ENCODE results near the gene KRTCAP2. TPM values are rescaled to one million over a fixed set of nuclear protein-coding genes. Genes with fewer than 3 reads are reported as not detected.

KRTCAP2 gene
- polyA plus RNA-seq, 3 donors = 157 to 256 (median 247) TPM

DNA sequence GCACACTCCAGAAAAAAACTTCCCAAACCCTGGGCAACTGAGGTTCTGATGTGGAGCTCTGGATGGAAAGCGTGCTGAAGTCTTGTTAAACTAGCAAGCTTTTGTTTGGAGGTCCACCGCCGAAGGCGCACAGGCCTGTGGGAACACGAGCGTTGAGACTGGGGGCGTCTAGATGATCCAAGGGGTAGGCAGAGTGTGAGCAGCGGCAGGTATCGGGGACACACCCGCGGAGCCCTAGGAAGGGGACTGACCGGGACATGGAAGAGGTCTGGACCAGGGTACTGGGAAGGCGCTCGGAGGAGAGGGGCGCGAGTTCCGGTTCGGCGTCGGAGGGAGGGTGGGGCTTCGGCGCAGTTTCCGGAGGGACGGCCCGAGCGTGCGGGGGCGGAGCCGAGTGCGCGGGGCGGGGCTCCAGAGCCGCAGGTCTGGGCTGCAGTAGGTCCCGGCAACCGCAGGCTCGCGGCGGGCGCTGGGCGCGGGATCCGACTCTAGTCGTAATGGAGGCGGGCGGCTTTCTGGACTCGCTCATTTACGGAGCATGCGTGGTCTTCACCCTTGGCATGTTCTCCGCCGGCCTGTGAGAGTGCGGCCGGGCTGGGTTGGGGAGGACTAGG, 37.6 kb downstream of the KRTCAP2 start, which contains the start of gene SLC50A1:
Gene SLC50A1, plus strand, starts transcription at position 438 of the 614 bp plus-strand sequence. Its CDS starts 60 bp downstream, at position 498.
- Histone ChIP-seq H3K27me3 (ENCODE audit: control insufficient read depth in 2 of 2, insufficient read depth in 2 of 2, low read length in 2 of 2) (peaks cover under 1 to 9% of the 10 kb centered on the region in 2 donors), H4K20me1 (ENCODE audit: insufficient read depth, low read length) (peaks cover 7% of the 10 kb centered on the region), H3K4me3 (replicated peaks in 1 of 3; ENCODE audit: low read depth in 2 of 3, low read length in 3 of 3) (peak within 1 kb of the TSS; percentile 75 to 84 (median 79)), H3K27ac (ENCODE audit: low read depth in 1 of 2, low read length in 2 of 2) (peak within 1 kb of the TSS; percentile 97 to 99), H3K9me3 (replicated peaks in 1 of 2; ENCODE audit: control insufficient read depth in 1 of 2, insufficient read depth in 1 of 2, low read length in 2 of 2) (no peaks in the 10 kb centered on the region), H3K4me1 (ENCODE audit: control insufficient read depth in 1 of 2, insufficient read depth in 2 of 2, low read length in 2 of 2) (peaks cover 31 to 46% of the 10 kb centered on the region in 2 donors), H2AFZ (ENCODE audit: insufficient read depth, low read depth, low read length, poor library complexity, severe bottlenecking) (peak within 1 kb of the TSS; percentile 53), H3K4me2 (replicated peaks; ENCODE audit: extremely low read depth, low read length, poor library complexity, severe bottlenecking) (peak within 1 kb of the TSS; percentile 84), H3K9ac (ENCODE audit: insufficient read depth, low read length, poor library complexity, severe bottlenecking) (peak within 1 kb of the TSS; percentile 92), H3K36me3 (replicated peaks in 1 of 2; ENCODE audit: control insufficient read depth in 1 of 2, insufficient read depth in 2 of 2, low read length in 2 of 2) (peaks cover 0 to 11% of the 10 kb centered on the region in 2 donors), H3K79me2 (ENCODE audit: insufficient read depth, low read length) (peaks cover 36% of the 10 kb centered on the region)
- Mint-ChIP-seq H3K27ac (peak within 1 kb of the TSS; percentile 99 to 100 (median 100)), H3K4me3 (peak within 1 kb of the TSS; percentile 97 to 99), H3K27me3 (ENCODE audit: low read depth in 3 of 3) (peaks cover 6 to 17% (median 16%) of the 10 kb centered on the region in 3 donors), H3K36me3 (peaks cover 12 to 19% of the 10 kb centered on the region in 2 donors), H3K9me3 (peaks cover 0 to under 1% (median 0%) of the 10 kb centered on the region in 7 donors), H3K4me1 (peaks cover 43% of the 10 kb centered on the region)
- intact Hi-C loops (cut with micrococcal nuclease) = loop anchor here in 1 of 2 donors (5.0 kb wide), 1 partner anchor 37 kb away; the partner anchor contains the start of genes KRTCAP2 and TRIM46
- DNase-seq = peak; percentile 94 to 96 (median 94)
- under 1% methylated on average over 52 of the region's 52 CpGs for WGBS (ENCODE audit: insufficient coverage)
- TF ChIP-seq, protein P1, sequence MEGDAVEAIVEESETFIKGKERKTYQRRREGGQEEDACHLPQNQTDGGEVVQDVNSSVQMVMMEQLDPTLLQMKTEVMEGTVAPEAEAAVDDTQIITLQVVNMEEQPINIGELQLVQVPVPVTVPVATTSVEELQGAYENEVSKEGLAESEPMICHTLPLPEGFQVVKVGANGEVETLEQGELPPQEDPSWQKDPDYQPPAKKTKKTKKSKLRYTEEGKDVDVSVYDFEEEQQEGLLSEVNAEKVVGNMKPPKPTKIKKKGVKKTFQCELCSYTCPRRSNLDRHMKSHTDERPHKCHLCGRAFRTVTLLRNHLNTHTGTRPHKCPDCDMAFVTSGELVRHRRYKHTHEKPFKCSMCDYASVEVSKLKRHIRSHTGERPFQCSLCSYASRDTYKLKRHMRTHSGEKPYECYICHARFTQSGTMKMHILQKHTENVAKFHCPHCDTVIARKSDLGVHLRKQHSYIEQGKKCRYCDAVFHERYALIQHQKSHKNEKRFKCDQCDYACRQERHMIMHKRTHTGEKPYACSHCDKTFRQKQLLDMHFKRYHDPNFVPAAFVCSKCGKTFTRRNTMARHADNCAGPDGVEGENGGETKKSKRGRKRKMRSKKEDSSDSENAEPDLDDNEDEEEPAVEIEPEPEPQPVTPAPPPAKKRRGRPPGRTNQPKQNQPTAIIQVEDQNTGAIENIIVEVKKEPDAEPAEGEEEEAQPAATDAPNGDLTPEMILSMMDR (IDR thresholded peaks at IDR 0.05) = no peak

DNA sequence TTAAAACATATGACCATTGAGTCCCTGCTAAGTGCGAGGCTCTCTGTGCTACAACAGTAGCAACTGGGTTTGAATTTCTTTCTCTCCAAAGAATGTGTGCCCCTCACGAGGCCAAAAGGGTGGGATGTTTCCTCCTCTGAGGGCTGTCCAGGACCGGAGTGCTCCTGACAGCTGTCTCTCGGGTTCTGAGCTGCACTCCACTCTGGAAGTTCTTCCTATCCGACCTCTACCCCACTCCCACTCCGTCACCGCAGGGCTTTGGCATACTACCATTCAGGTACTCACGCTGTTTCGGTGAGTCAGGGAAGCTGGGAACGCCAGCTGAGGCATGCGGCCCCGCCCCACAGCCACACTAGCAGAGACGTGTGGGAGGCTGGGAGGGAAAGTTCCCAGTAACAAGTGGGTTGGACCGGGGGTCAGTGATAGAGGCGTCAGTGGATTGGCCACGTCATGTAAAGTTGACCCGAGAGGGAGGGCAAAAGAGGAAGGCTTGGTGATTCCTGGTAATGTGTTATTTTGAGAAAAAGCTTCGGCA, 38.2 kb downstream of the KRTCAP2 start:
- H3K27ac Mint-ChIP-seq = peak overlapping the region; percentile 99 to 100 (median 100)
- Histone ChIP-seq H3K36me3 (replicated peaks in 1 of 2; ENCODE audit: control insufficient read depth in 1 of 2, insufficient read depth in 2 of 2, low read length in 2 of 2) (peaks cover 0 to 11% of the 10 kb centered on the region in 2 donors), H3K4me1 (ENCODE audit: control insufficient read depth in 1 of 2, insufficient read depth in 2 of 2, low read length in 2 of 2) (peaks cover 29 to 42% of the 10 kb centered on the region in 2 donors), H3K4me3 (replicated peaks in 1 of 3; ENCODE audit: low read depth in 2 of 3, low read length in 3 of 3) (peak overlapping the region; percentile 75 to 84 (median 79)), H3K4me2 (replicated peaks; ENCODE audit: extremely low read depth, low read length, poor library complexity, severe bottlenecking) (peak overlapping the region; percentile 84), H3K27ac (ENCODE audit: low read depth in 1 of 2, low read length in 2 of 2) (peak overlapping the region; percentile 97 to 99), H3K79me2 (ENCODE audit: insufficient read depth, low read length) (peaks cover 33% of the 10 kb centered on the region), H3K27me3 (ENCODE audit: control insufficient read depth in 2 of 2, insufficient read depth in 2 of 2, low read length in 2 of 2) (peaks cover 5 to 15% of the 10 kb centered on the region in 2 donors), H3K9me3 (replicated peaks in 1 of 2; ENCODE audit: control insufficient read depth in 1 of 2, insufficient read depth in 1 of 2, low read length in 2 of 2) (no peaks in the 10 kb centered on the region), H3K9ac (ENCODE audit: insufficient read depth, low read length, poor library complexity, severe bottlenecking) (peak overlapping the region; percentile 92), H4K20me1 (ENCODE audit: insufficient read depth, low read length) (peaks cover 7% of the 10 kb centered on the region), H2AFZ (ENCODE audit: insufficient read depth, low read depth, low read length, poor library complexity, severe bottlenecking) (peak overlapping the region; percentile 20)
- peaks cover 12 to 23% (median 22%) of the 10 kb centered on the region in 3 donors for H3K27me3 Mint-ChIP-seq (ENCODE audit: low read depth in 3 of 3)
- DNase-seq = peak; percentile 88 to 98 (median 91)
- 32% methylated on average over 13 of the region's 18 CpGs for WGBS (ENCODE audit: insufficient coverage)
- H3K4me1 Mint-ChIP-seq = peaks cover 42% of the 10 kb centered on the region
- peaks cover 12 to 19% of the 10 kb centered on the region in 2 donors for H3K36me3 Mint-ChIP-seq
- intact Hi-C loops (cut with micrococcal nuclease) = loop anchor here in 1 of 2 donors (5.0 kb wide), 2 partner anchors 37 to 48 kb away; partner anchors contain the start of genes KRTCAP2 and TRIM46
- TF ChIP-seq, protein P1 (IDR thresholded peaks at IDR 0.05) = no peak
- peak overlapping the region; percentile 97 to 99 for H3K4me3 Mint-ChIP-seq
- H3K9me3 Mint-ChIP-seq = peaks cover 0 to 2% (median 0%) of the 10 kb centered on the region in 7 donors

All from CD14-positive monocyte (primary cell).